Nephron (organoid): ENCODE data around the gene BLMH.
A peak's percentile ranks its signal among the peaks of the same experiment; 100 is the strongest.

Experiments
- H3K27ac Mint-ChIP-seq, 3 experiments: 2 replicates each; pipeline ENCODE4 v1.8.0; 2020; ENCODE audit warnings: mixed read lengths in 3 of 3, mild to moderate bottlenecking in 2 of 3, moderate library complexity in 1 of 3
- H3K27me3 Mint-ChIP-seq: 2 replicates; pipeline ENCODE4 v1.8.0; 2021; ENCODE audit warnings: low read depth, mild to moderate bottlenecking, moderate library complexity, mixed read lengths
- H3K36me3 Mint-ChIP-seq: 2 replicates; pipeline ENCODE4 v1.8.0; 2020; ENCODE audit warnings: low read depth, mixed read lengths
- H3K4me1 Mint-ChIP-seq: 2 replicates; pipeline ENCODE4 v1.8.0; 2020; ENCODE audit warnings: mixed read lengths
- H3K4me3 Mint-ChIP-seq, 3 experiments: 2 replicates each; pipeline ENCODE4 v1.8.0; 2020; ENCODE audit warnings: mild to moderate bottlenecking in 3 of 3, mixed read lengths in 3 of 3, moderate library complexity in 2 of 3
- H3K9me3 Mint-ChIP-seq: 2 replicates; pipeline ENCODE4 v1.8.0; 2020; ENCODE audit warnings: mixed read lengths
- CTCF ChIP-seq, 3 experiments: fragments of 200-600 bp; sonication (generic); IDR thresholded peaks; one replicate each; pipeline ENCODE4 v1.5.0; 2021; ENCODE audit warnings: antibody characterized with exemption in 3 of 3; ENCODE audit not compliant: unreplicated experiment in 3 of 3

Gene BLMH

GRCh38 chr17:30244853-30245385 lies 46.8 kb downstream of the BLMH start:
- TF ChIP-seq CTCF (IDR thresholded peaks at IDR 0.05; ENCODE audit: unreplicated experiment in 3 of 3), result no peak
- H3K4me3 Mint-ChIP-seq, result no peak overlapping the region
- H3K36me3 Mint-ChIP-seq, result peaks cover 31% of the 10 kb centered on the region
- H3K9me3 Mint-ChIP-seq, result no peaks in the 10 kb centered on the region
- peaks cover 12% of the 10 kb centered on the region for H3K27me3 Mint-ChIP-seq
- H3K4me1 Mint-ChIP-seq, result no peaks in the 10 kb centered on the region
- H3K27ac Mint-ChIP-seq, result no peak overlapping the region

GRCh38 chr17:30243568-30243967 lies 48.2 kb downstream of the BLMH start:
- Mint-ChIP-seq H3K4me1 (no peaks in the 10 kb centered on the region), H3K9me3 (no peaks in the 10 kb centered on the region), H3K4me3 (no peak overlapping the region), H3K27ac (no peak overlapping the region), H3K36me3 (peaks cover 19% of the 10 kb centered on the region), H3K27me3 (peaks cover 26% of the 10 kb centered on the region)
- TF ChIP-seq CTCF (IDR thresholded peaks at IDR 0.05; ENCODE audit: unreplicated experiment in 3 of 3), result no peak

- H3K4me3 Mint-ChIP-seq, result no peak overlapping the region
- peaks cover 31% of the 10 kb centered on the region for H3K27me3 Mint-ChIP-seq
- no peak overlapping the region for H3K27ac Mint-ChIP-seq
- H3K9me3 Mint-ChIP-seq, result no peaks in the 10 kb centered on the region
- peaks cover 3% of the 10 kb centered on the region for H3K4me1 Mint-ChIP-seq
- no peak for TF ChIP-seq CTCF (IDR thresholded peaks at IDR 0.05; ENCODE audit: unreplicated experiment in 3 of 3)
- peaks cover 13% of the 10 kb centered on the region for H3K36me3 Mint-ChIP-seq
These were observed 48.7 kb downstream of the BLMH start for GRCh38 chr17:30243002-30243401.

- Mint-ChIP-seq H3K4me1 (peaks cover 14% of the 10 kb centered on the region), H3K27me3 (peaks cover 51% of the 10 kb centered on the region), H3K9me3 (no peaks in the 10 kb centered on the region), H3K4me3 (no peak overlapping the region), H3K27ac (no peak overlapping the region), H3K36me3 (no peaks in the 10 kb centered on the region)
- no peak for TF ChIP-seq CTCF (IDR thresholded peaks at IDR 0.05; ENCODE audit: unreplicated experiment in 3 of 3)
These were observed 50.7 kb downstream of the BLMH start for GRCh38 chr17:30241051-30241450.

- Mint-ChIP-seq H3K4me1 (peaks cover 16% of the 10 kb centered on the region), H3K9me3 (no peaks in the 10 kb centered on the region), H3K27ac (no peak overlapping the region), H3K36me3 (no peaks in the 10 kb centered on the region), H3K4me3 (no peak overlapping the region), H3K27me3 (peaks cover 60% of the 10 kb centered on the region)
- no peak for TF ChIP-seq CTCF (IDR thresholded peaks at IDR 0.05; ENCODE audit: unreplicated experiment in 3 of 3)
These were observed 51.6 kb downstream of the BLMH start for GRCh38 chr17:30240177-30240576.

GRCh38 chr17:30239089-30239462 lies 52.7 kb downstream of the BLMH start:
- Mint-ChIP-seq H3K4me1 (peaks cover 21% of the 10 kb centered on the region), H3K4me3 (peak overlapping the region in 1 of 3 experiments; percentile 23), H3K36me3 (no peaks in the 10 kb centered on the region), H3K9me3 (no peaks in the 10 kb centered on the region), H3K27ac (no peak overlapping the region), H3K27me3 (peaks cover 68% of the 10 kb centered on the region)
- no peak for TF ChIP-seq CTCF (IDR thresholded peaks at IDR 0.05; ENCODE audit: unreplicated experiment in 3 of 3)
